GM21360 (cell line): ENCODE measurements around the gene SCP2D1.

Experiments
- ATAC-seq: cut with Tn5 transposase; IDR thresholded peaks from one replicate; pipeline ENCODE4 v1.9.1; 2021; ENCODE audit warnings: mild to moderate bottlenecking, moderate library complexity; ENCODE audit not compliant: unreplicated experiment

The SCP2D1 gene

GRCh38 chr20:18858816-18859215, 45.2 kb downstream of the SCP2D1 start:
- no peak for ATAC-seq
